ENCODE measurements around the gene SPECC1.
"Not testable (repeated sequence)": the region's sequence is repeated elsewhere in the genome, so short reads cannot be mapped to it uniquely, and the experiment has no call there.

SPECC1 gene

GRCh38 chr17:20189979-20190378 is 180.8 kb downstream of the SPECC1 start:
- no peak for TF ChIP-seq CTCF (IDR thresholded peaks at IDR 0.05; ENCODE audit: low read depth, low read length)
- no peak for DNase-seq (ENCODE audit: extremely low read depth, low read depth)

- TF ChIP-seq CTCF (IDR thresholded peaks at IDR 0.05; ENCODE audit: low read depth, low read length), result no peak
- DNase-seq (ENCODE audit: extremely low read depth, low read depth), result no peak
These were observed 181.4 kb downstream of the SPECC1 start for GRCh38 chr17:20190605-20191004.

- DNase-seq (ENCODE audit: extremely low read depth, low read depth), result peak; percentile 78
- no peak for TF ChIP-seq CTCF (IDR thresholded peaks at IDR 0.05; ENCODE audit: low read depth, low read length)
These were observed 181.9 kb downstream of the SPECC1 start for GRCh38 chr17:20191056-20191455.

- not testable (repeated sequence) for DNase-seq (ENCODE audit: extremely low read depth, low read depth)
These were observed 187.1 kb downstream of the SPECC1 start for GRCh38 chr17:20196286-20196685.

- no peak for TF ChIP-seq CTCF (IDR thresholded peaks at IDR 0.05; ENCODE audit: low read depth, low read length)
These were observed 188.2 kb downstream of the SPECC1 start for GRCh38 chr17:20197272-20197926.

GRCh38 chr17:20200016-20200795 is 191.0 kb downstream of the SPECC1 start:
- TF ChIP-seq CTCF (IDR thresholded peaks at IDR 0.05; ENCODE audit: low read depth, low read length), result no peak
- no peak for DNase-seq (ENCODE audit: extremely low read depth, low read depth)

More at GRCh38 chr17:20197272-20197926, 188.2 kb downstream of the SPECC1 start:
- no peak for DNase-seq (ENCODE audit: extremely low read depth, low read depth)

- TF ChIP-seq CTCF (IDR thresholded peaks at IDR 0.05; ENCODE audit: low read depth, low read length), result no peak
- DNase-seq (ENCODE audit: extremely low read depth, low read depth), result no peak
These were observed 191.8 kb downstream of the SPECC1 start for GRCh38 chr17:20200865-20201458.

All from AG09319 (cell line).